ENCODE measurements around the gene BBS1. TPM values are rescaled to one million over a fixed set of nuclear protein-coding genes. Genes with fewer than 3 reads are reported as not detected.

Gene BBS1
- total and polyA plus RNA-seq, 2 donors (not counting 3 experiments of a cell fraction or from before 2014, with no cell fraction given): 29.2 to 32.9 TPM

DNA sequence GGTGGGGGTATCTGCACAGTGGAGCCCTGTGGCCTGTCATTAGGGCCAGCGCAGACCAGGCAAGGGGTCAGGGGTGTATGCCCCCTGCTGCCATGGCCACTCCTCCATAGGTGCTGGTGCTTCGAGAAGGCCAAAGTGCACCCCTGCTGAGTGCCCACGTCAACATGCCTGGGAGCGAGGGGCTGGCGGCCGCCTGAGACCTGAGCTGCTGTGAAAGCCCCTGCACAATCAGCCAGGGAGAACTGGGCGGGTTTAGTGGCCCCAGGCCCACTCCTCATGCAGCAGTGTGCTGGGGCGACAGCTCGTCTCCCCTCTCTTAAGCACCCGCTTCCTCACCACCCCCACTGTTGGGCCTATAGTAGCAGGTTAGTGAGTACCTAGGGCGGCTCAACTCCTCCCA is 21.4 kb downstream of the BBS1 start:
- Histone ChIP-seq H3K36me3 (ENCODE audit: control insufficient read depth in 2 of 2, extremely low read depth in 1 of 2, insufficient read depth in 2 of 2, low read length in 2 of 2) (peaks cover 0 to 4% of the 10 kb centered on the region in 2 experiments), H2AFZ (ENCODE audit: low read depth, low read length) (no peak overlapping the region), H3K4me3 (replicated peaks in 1 of 3; ENCODE audit: insufficient read depth in 1 of 3, low read depth in 1 of 3, low read length in 3 of 3) (no peak overlapping the region), H3K27me3 (ENCODE audit: control insufficient read depth in 2 of 2, insufficient read depth in 2 of 2, low read length in 2 of 2) (no peaks in the 10 kb centered on the region), H3K9me1 (replicated peaks; ENCODE audit: control insufficient read depth, extremely low read depth, insufficient read depth, low read length) (no peaks in the 10 kb centered on the region), H3K9ac (replicated peaks; ENCODE audit: extremely low read depth, insufficient read depth, low read length) (no peak overlapping the region), H3K79me2 (ENCODE audit: control insufficient read depth, insufficient read depth, low read length) (no peaks in the 10 kb centered on the region), H3K4me1 (ENCODE audit: control insufficient read depth, extremely low read depth, insufficient read depth, low read length) (no peaks in the 10 kb centered on the region), H3K27ac (ENCODE audit: insufficient read depth, low read depth, low read length) (no peak overlapping the region), H4K20me1 (replicated peaks; ENCODE audit: control insufficient read depth, extremely low read depth, insufficient read depth, low read length) (no peaks in the 10 kb centered on the region), H3K9me3 (replicated peaks; ENCODE audit: control insufficient read depth, insufficient read depth, low read length) (no peaks in the 10 kb centered on the region), H3K4me2 (ENCODE audit: insufficient read depth, low read length) (no peak overlapping the region)
- dilution Hi-C loops (cut with MboI; ENCODE audit: extremely low pct_ligation_motif_present, low sequenced_read_pairs): no loop called here
- ChIA-PET POLR2A (no interaction called here), CTCF (interaction anchor here (2.3 kb wide), 1 partner anchor 10 kb away, joined by 8 read pairs; no protein-coding TSS in a partner anchor)
- no TSS peak for BruUV-seq (replicated peaks)
- intact Hi-C loops (cut with micrococcal nuclease): no loop called here
- DNase-seq (ENCODE audit: low read depth, low spot score): no peak
- TF ChIP-seq EZH2 (IDR thresholded peaks at IDR 0.05; ENCODE audit: borderline replicate concordance, low read depth, low read length, severe bottlenecking) (no peak), POLR2A (IDR thresholded peaks at IDR 0.05; ENCODE audit: low read depth, low read length) (no peak), FOS (IDR thresholded peaks at IDR 0.05; ENCODE audit: borderline replicate concordance, insufficient read depth, low read length) (no peak), GATA2 (IDR thresholded peaks at IDR 0.05; ENCODE audit: insufficient read depth, insufficient read length, low read depth, low read length) (no peak), MYC (IDR thresholded peaks at IDR 0.05; ENCODE audit: low read depth, low read length) (no peak), POLR2AphosphoS5 (IDR thresholded peaks at IDR 0.05; ENCODE audit: insufficient read depth, low read depth, low read length) (no peak), JUN (IDR thresholded peaks at IDR 0.05; ENCODE audit: borderline replicate concordance, insufficient read depth, insufficient read length, low read depth) (no peak), MAX (IDR thresholded peaks at IDR 0.05; ENCODE audit: insufficient read depth, insufficient read length) (no peak)
- TF ChIP-seq, protein P1, sequence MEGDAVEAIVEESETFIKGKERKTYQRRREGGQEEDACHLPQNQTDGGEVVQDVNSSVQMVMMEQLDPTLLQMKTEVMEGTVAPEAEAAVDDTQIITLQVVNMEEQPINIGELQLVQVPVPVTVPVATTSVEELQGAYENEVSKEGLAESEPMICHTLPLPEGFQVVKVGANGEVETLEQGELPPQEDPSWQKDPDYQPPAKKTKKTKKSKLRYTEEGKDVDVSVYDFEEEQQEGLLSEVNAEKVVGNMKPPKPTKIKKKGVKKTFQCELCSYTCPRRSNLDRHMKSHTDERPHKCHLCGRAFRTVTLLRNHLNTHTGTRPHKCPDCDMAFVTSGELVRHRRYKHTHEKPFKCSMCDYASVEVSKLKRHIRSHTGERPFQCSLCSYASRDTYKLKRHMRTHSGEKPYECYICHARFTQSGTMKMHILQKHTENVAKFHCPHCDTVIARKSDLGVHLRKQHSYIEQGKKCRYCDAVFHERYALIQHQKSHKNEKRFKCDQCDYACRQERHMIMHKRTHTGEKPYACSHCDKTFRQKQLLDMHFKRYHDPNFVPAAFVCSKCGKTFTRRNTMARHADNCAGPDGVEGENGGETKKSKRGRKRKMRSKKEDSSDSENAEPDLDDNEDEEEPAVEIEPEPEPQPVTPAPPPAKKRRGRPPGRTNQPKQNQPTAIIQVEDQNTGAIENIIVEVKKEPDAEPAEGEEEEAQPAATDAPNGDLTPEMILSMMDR (IDR thresholded peaks at IDR 0.05; ENCODE audit: extremely low read depth in 1 of 2, insufficient read depth in 1 of 2, low read depth in 1 of 2, low read length in 2 of 2): no peak
- no peak for FAIRE-seq

All from endothelial cell of umbilical vein (primary cell).